ENCODE results near the gene PARVA.

The PARVA gene

DNA sequence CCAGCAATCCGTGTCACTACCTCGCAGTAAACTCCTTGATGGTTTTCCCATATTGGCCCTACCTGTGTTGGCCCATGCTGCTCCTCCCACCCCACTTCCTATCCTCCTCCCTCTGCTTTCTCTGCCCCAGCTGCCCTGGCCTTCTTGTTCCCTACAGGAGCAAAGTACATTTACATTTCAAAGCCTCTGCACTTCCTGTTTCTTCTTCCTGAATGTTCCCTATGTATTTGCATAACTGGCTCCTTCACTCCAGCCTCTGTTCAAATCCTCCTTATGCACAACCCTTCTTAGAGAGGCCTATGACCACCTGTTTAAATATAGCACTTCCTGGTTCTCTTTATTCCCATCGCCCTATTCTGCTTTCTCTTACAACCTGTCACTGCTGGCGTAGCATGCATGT, 62.2 kb downstream of the PARVA start:
- H3K79me2 ChIP-seq (ENCODE audit: control insufficient read depth, low read length) = no peaks in the 10 kb centered on the region
- no peaks in the 10 kb centered on the region for H4K20me1 ChIP-seq (ENCODE audit: control insufficient read depth, insufficient read depth, low read depth, low read length)
- H3K4me1 ChIP-seq (ENCODE audit: control insufficient read depth, low read length) = peaks cover 10% of the 10 kb centered on the region
- H3K4me2 ChIP-seq (ENCODE audit: low read length) = peak overlapping the region; percentile 31; the same call in 1 of the 2 replicates
- no peak overlapping the region for H3K27ac ChIP-seq (ENCODE audit: low read depth, low read length)
- H3K9me3 ChIP-seq (ENCODE audit: control insufficient read depth, insufficient read depth, low read length) = peaks cover 13% of the 10 kb centered on the region; the same call in 1 of the 2 replicates
- no peaks in the 10 kb centered on the region for H3F3A ChIP-seq (ENCODE audit: control insufficient read depth, insufficient read depth)
- no peaks in the 10 kb centered on the region for H3K27me3 ChIP-seq (ENCODE audit: control insufficient read depth, low read length)
- no peaks in the 10 kb centered on the region for H3K36me3 ChIP-seq (ENCODE audit: control insufficient read depth, low read length)
- H3K4me3 ChIP-seq (ENCODE audit: low read length) = 0 out of 2 replicates have a peak overlapping the region, but pooled peaks have one; percentile 15
- no peak for TF ChIP-seq EZH2phosphoT487 (IDR thresholded peaks at IDR 0.05; ENCODE audit: borderline replicate concordance, low read length)
- TF ChIP-seq, protein P1, sequence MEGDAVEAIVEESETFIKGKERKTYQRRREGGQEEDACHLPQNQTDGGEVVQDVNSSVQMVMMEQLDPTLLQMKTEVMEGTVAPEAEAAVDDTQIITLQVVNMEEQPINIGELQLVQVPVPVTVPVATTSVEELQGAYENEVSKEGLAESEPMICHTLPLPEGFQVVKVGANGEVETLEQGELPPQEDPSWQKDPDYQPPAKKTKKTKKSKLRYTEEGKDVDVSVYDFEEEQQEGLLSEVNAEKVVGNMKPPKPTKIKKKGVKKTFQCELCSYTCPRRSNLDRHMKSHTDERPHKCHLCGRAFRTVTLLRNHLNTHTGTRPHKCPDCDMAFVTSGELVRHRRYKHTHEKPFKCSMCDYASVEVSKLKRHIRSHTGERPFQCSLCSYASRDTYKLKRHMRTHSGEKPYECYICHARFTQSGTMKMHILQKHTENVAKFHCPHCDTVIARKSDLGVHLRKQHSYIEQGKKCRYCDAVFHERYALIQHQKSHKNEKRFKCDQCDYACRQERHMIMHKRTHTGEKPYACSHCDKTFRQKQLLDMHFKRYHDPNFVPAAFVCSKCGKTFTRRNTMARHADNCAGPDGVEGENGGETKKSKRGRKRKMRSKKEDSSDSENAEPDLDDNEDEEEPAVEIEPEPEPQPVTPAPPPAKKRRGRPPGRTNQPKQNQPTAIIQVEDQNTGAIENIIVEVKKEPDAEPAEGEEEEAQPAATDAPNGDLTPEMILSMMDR (IDR thresholded peaks at IDR 0.05; ENCODE audit: low read depth, low read length, poor library complexity, severe bottlenecking) = no peak
- H3K9me2 ChIP-seq (replicated peaks; ENCODE audit: control insufficient read depth, low read length) = no peaks in the 10 kb centered on the region

DNA sequence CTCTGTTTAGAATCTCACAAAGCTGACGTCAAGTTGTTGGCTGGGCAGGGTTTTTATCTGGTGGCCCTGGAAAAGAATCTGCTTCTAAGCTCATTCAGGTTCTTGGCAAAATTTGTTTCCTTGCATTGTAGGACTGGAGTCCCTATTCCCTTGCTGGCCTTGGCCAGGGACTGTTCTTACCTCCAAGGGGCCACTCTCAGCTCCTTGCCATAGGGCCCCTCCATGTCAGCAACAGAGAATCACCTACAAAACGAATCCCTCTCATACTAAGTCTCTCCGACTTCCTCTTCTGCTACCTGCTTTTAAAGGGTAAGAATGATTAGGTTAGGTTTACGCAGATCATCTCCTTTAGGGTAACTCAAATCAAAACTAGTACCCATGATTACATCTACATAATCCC, 63.2 kb downstream of the PARVA start:
- Histone ChIP-seq H3K9me3 (ENCODE audit: control insufficient read depth, insufficient read depth, low read length) (peaks cover 13% of the 10 kb centered on the region; the same call in 1 of the 2 replicates), H3K79me2 (ENCODE audit: control insufficient read depth, low read length) (no peaks in the 10 kb centered on the region), H3K36me3 (ENCODE audit: control insufficient read depth, low read length) (no peaks in the 10 kb centered on the region), H3K4me1 (ENCODE audit: control insufficient read depth, low read length) (peaks cover 10% of the 10 kb centered on the region), H3K27ac (ENCODE audit: low read depth, low read length) (no peak overlapping the region), H3K9me2 (replicated peaks; ENCODE audit: control insufficient read depth, low read length) (no peaks in the 10 kb centered on the region), H3K4me2 (ENCODE audit: low read length) (no peak overlapping the region), H3F3A (ENCODE audit: control insufficient read depth, insufficient read depth) (no peaks in the 10 kb centered on the region), H3K4me3 (ENCODE audit: low read length) (no peak overlapping the region), H4K20me1 (ENCODE audit: control insufficient read depth, insufficient read depth, low read depth, low read length) (no peaks in the 10 kb centered on the region), H3K27me3 (ENCODE audit: control insufficient read depth, low read length) (no peaks in the 10 kb centered on the region)
- TF ChIP-seq, protein P1 (IDR thresholded peaks at IDR 0.05; ENCODE audit: low read depth, low read length, poor library complexity, severe bottlenecking) = no peak
- no peak for TF ChIP-seq EZH2phosphoT487 (IDR thresholded peaks at IDR 0.05; ENCODE audit: borderline replicate concordance, low read length)

DNA sequence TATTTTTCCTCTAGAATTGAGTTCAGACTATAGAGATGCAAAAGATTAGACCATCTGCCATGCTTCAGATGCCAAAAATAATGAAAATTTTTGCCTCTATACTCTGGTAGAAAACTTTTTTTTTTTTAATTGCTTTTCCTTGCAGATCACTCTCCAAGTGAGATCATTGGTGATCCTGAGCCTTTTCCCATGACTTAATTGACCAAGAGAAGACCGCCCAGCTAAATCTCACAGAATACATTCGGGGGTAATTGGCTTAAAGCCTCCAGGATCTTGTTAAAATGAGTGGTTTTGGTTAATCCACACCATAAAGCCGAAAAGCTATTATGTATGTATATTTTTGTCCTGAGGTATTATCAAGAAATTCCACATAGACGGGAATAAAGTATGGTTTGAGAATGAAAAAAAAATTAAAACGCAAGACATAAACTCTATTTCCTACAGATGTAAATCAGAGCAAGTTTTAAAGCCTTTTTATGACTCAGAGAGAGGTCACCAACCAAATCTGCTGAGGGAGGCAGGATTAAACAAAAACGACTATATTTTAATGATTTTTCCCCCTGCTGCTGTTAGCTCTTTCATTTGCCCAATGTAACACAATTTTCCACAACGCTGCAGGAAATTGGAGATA, 64.0 kb downstream of the PARVA start:
- H3K4me2 ChIP-seq (ENCODE audit: low read length) = no peak overlapping the region
- peaks cover 10% of the 10 kb centered on the region for H3K4me1 ChIP-seq (ENCODE audit: control insufficient read depth, low read length)
- no peak for TF ChIP-seq EZH2phosphoT487 (IDR thresholded peaks at IDR 0.05; ENCODE audit: borderline replicate concordance, low read length)
- TF ChIP-seq, protein P1 (IDR thresholded peaks at IDR 0.05; ENCODE audit: low read depth, low read length, poor library complexity, severe bottlenecking) = no peak
- no peak overlapping the region for H3K4me3 ChIP-seq (ENCODE audit: low read length)
- no peaks in the 10 kb centered on the region for H3K27me3 ChIP-seq (ENCODE audit: control insufficient read depth, low read length)
- no peaks in the 10 kb centered on the region for H3K9me2 ChIP-seq (replicated peaks; ENCODE audit: control insufficient read depth, low read length)
- no peaks in the 10 kb centered on the region for H3K79me2 ChIP-seq (ENCODE audit: control insufficient read depth, low read length)
- H4K20me1 ChIP-seq (ENCODE audit: control insufficient read depth, insufficient read depth, low read depth, low read length) = no peaks in the 10 kb centered on the region
- no peak overlapping the region for H3K27ac ChIP-seq (ENCODE audit: low read depth, low read length)
- H3K9me3 ChIP-seq (ENCODE audit: control insufficient read depth, insufficient read depth, low read length) = peaks cover 13% of the 10 kb centered on the region; the same call in 1 of the 2 replicates
- H3F3A ChIP-seq (ENCODE audit: control insufficient read depth, insufficient read depth) = no peaks in the 10 kb centered on the region
- no peaks in the 10 kb centered on the region for H3K36me3 ChIP-seq (ENCODE audit: control insufficient read depth, low read length)
